Ishikawa (cell line): Measurements from ENCODE around the gene PIBF1.

Source experiments
- FOXM1 ChIP-seq: IDR thresholded peaks from 2 replicates; pipeline ENCODE4 v1.6.1; 2012; ENCODE audit warnings: low read depth, borderline replicate concordance
- RAD21 ChIP-seq: IDR thresholded peaks from 2 replicates; pipeline ENCODE4 v1.6.1; 2012; ENCODE audit warnings: low read depth
- TAF1 ChIP-seq: IDR thresholded peaks from 2 replicates; pipeline ENCODE4 v1.6.1; 2012; ENCODE audit warnings: low read depth, mild to moderate bottlenecking
- TCF12 ChIP-seq: IDR thresholded peaks from 2 replicates; pipeline ENCODE4 v1.6.1; 2012; ENCODE audit warnings: low read depth
- TF ChIP-seq, protein P1 (sequence below): IDR thresholded peaks from 2 replicates; pipeline ENCODE4 v1.6.1; 2012

DNA sequence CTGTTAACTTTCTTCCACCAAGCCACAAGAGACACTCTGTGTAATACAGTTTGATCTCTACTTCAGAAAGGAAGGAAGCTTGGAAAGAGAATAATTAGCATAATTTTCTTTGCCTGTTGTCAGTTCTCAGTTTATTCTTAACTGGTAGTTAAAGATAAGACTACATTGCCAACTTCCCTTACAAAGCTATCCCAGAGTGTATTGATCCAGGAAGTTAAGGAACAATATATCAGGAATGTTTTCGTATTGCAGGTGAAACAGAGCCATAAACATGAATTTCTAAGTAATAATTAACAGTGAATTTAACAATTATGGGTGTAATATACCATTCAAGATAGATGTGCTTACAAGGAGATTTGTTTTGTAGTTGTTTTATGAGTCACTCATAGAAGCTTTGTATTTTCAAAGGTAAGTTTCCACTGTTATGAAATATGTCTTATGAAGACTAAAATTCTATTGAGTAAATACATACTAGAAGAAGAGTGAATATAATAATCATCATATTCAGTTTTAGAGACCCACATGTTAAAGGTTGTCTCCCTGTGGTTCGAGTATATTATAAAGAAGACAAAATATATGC, 188.5 kb downstream of the PIBF1 start:
- TF ChIP-seq, protein P1, sequence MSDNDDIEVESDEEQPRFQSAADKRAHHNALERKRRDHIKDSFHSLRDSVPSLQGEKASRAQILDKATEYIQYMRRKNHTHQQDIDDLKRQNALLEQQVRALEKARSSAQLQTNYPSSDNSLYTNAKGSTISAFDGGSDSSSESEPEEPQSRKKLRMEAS, result no peak
- TF ChIP-seq RAD21 (no peak), TCF12 (no peak), TAF1 (no peak), FOXM1 (no peak)
